Measurements from ENCODE around the gene CBLB.

DNA sequence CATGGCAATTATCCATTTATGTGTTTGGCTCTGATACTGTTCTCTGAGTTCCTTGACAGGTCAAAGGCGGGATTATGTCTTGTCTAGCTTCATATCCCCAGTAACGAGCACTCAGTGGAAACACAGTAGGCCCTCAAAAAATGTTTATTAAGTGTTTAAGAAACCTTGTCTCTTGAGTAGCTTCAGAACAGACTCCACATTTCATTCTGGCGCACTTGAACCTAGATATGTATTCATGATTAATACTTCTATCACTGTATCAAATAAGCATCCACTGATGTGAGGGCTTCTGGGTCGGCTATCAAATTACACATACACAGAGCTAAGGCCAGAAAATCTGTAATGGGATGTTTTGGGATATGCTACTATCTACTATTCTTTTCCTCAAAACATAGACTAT, 4.6 kb downstream of the CBLB start:
- TF ChIP-seq, protein P1, sequence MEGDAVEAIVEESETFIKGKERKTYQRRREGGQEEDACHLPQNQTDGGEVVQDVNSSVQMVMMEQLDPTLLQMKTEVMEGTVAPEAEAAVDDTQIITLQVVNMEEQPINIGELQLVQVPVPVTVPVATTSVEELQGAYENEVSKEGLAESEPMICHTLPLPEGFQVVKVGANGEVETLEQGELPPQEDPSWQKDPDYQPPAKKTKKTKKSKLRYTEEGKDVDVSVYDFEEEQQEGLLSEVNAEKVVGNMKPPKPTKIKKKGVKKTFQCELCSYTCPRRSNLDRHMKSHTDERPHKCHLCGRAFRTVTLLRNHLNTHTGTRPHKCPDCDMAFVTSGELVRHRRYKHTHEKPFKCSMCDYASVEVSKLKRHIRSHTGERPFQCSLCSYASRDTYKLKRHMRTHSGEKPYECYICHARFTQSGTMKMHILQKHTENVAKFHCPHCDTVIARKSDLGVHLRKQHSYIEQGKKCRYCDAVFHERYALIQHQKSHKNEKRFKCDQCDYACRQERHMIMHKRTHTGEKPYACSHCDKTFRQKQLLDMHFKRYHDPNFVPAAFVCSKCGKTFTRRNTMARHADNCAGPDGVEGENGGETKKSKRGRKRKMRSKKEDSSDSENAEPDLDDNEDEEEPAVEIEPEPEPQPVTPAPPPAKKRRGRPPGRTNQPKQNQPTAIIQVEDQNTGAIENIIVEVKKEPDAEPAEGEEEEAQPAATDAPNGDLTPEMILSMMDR (conservative IDR thresholded peaks at IDR 0.05; ENCODE audit: low read length): no peak
- no peak for TF ChIP-seq EZH2phosphoT487 (IDR thresholded peaks at IDR 0.05; ENCODE audit: borderline replicate concordance, low read depth, low read length)

Data from OCI-LY7 (cell line).